ENCODE data around the gene MZF1. TPM values are rescaled to one million over a fixed set of nuclear protein-coding genes. Genes with fewer than 3 reads are reported as not detected.

MZF1 gene
- polyA plus RNA-seq, 1 donor (not counting 4 experiments of a cell fraction or from before 2014, with no cell fraction given), result 7.4 TPM

DNA sequence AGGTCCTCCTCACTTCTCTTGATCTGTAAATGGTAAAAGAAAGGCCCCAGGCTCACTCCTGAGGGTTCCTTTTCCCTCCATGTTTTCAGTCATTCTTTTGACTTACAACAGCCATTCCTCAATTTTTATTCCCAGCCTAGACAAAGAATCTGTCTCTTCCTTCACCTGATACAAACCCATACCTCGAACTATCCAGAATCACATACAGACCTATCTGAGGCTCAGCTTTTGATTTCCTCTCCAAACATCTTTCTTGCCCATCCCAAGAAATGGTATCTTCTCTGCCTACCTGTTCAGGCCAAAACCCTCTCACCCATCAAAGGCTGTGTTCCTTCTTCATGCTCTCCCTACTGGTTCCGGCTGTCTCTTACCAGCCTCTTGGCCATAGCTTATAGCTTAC lies 20.5 kb downstream of the MZF1 start:
- Histone ChIP-seq H3K27me3 (ENCODE audit: control insufficient read depth, extremely low read depth, insufficient read depth, low read length) (no peaks in the 10 kb centered on the region), H3K27ac (ENCODE audit: control insufficient read depth, insufficient read depth, low read length) (no peak overlapping the region)

DNA sequence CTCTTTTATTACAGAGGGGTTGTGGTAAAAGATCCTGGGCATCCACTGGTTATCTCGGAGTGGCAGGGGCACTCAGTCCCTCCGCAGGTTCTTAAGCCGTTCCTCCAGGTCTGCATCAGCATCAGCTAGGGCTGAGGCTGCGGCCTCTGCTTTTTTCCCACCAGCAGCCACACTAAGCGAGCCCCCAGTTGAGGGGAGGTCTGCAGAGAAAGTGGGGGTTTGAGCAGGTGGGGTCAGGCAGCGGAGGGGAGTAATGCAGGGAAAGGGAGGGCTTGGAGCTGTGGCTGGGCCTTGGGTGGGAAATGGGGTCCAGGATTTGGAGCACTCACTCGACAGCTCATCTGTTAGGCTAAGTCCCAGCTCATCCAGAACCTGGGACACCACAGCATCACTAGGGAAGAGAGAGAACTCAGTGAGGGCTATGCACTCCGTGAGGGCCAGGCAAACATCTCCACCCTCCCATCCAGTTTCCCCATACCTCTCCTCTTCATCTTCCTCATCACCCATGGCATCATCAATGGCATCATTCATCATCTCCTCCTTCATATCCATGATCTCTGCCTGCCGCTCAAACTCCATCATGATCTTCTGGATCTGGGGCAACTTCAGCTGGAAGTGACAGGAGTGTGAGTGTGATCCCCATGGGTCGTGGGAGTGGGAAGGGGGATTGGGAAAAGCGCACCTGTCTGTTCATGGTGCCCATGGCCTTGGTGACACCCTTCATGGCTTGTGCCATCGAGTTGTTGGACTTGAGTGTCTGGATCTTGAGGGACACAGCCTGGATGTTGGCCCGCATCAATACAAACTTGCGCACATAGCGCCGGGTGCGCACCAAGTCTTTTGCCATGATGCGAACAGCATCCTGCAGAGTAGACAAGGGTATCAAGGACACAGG lies 21.3 kb downstream of the MZF1 start:
- Histone ChIP-seq H3K27ac (ENCODE audit: control insufficient read depth, insufficient read depth, low read length) (no peak overlapping the region), H3K79me2 (ENCODE audit: control insufficient read depth, insufficient read depth, low read length) (peaks cover 69% of the 10 kb centered on the region), H3K4me3 (ENCODE audit: control insufficient read depth in 2 of 3, extremely low read depth in 1 of 3, insufficient read depth in 2 of 3, low read depth in 1 of 3, low read length in 3 of 3) (no peak overlapping the region), H3K4me1 (ENCODE audit: control insufficient read depth, extremely low read depth, insufficient read depth, low read length) (peaks cover 22% of the 10 kb centered on the region), H2AFZ (ENCODE audit: control insufficient read depth, low read length) (no peak overlapping the region), H3K27me3 (ENCODE audit: control insufficient read depth, extremely low read depth, insufficient read depth, low read length) (no peaks in the 10 kb centered on the region), H3K9me1 (ENCODE audit: control insufficient read depth, extremely low read depth, insufficient read depth, low read length) (peaks cover 5% of the 10 kb centered on the region), H4K20me1 (ENCODE audit: control insufficient read depth, extremely low read depth, insufficient read depth, low read length) (peaks cover 31% of the 10 kb centered on the region), H3K9me3 (ENCODE audit: control insufficient read depth, low read depth, low read length) (no peaks in the 10 kb centered on the region), H3K4me2 (ENCODE audit: control insufficient read depth, extremely low read depth, insufficient read depth, low read depth, low read length) (no peak overlapping the region), H3K9ac (ENCODE audit: control insufficient read depth, extremely low read depth, insufficient read depth, low read length) (no peak overlapping the region), H3K36me3 (ENCODE audit: control insufficient read depth in 2 of 2, extremely low read depth in 1 of 2, insufficient read depth in 2 of 2, low read length in 2 of 2) (peaks cover 56 to 59% of the 10 kb centered on the region in 2 experiments)
- FAIRE-seq, result no peak
- dilution Hi-C loops (cut with MboI; ENCODE audit: extremely low pct_ligation_motif_present, low sequenced_read_pairs), result no loop called here
- TF ChIP-seq CTCF (optimal IDR thresholded peaks at IDR 0.05 in 1 of 3, IDR thresholded peaks at IDR 0.05 in 1 of 3, conservative IDR thresholded peaks at IDR 0.05 in 1 of 3; ENCODE audit: extremely low read depth in 1 of 3, insufficient read depth in 2 of 3, low read length in 3 of 3) (no peak), EZH2 (IDR thresholded peaks at IDR 0.05; ENCODE audit: low read length) (no peak)
- no peak for DNase-seq (ENCODE audit: low read depth, low spot score)

More for the DNA sequence above, 20.5 kb downstream of the MZF1 start:
- Histone ChIP-seq H3K9me1 (ENCODE audit: control insufficient read depth, extremely low read depth, insufficient read depth, low read length) (peaks cover 2% of the 10 kb centered on the region), H2AFZ (ENCODE audit: control insufficient read depth, low read length) (no peak overlapping the region), H3K36me3 (ENCODE audit: control insufficient read depth in 2 of 2, extremely low read depth in 1 of 2, insufficient read depth in 2 of 2, low read length in 2 of 2) (peaks cover 51 to 61% of the 10 kb centered on the region in 2 experiments), H3K9me3 (ENCODE audit: control insufficient read depth, low read depth, low read length) (no peaks in the 10 kb centered on the region), H3K4me1 (ENCODE audit: control insufficient read depth, extremely low read depth, insufficient read depth, low read length) (peaks cover 27% of the 10 kb centered on the region), H3K79me2 (ENCODE audit: control insufficient read depth, insufficient read depth, low read length) (peaks cover 69% of the 10 kb centered on the region), H3K9ac (ENCODE audit: control insufficient read depth, extremely low read depth, insufficient read depth, low read length) (no peak overlapping the region), H4K20me1 (ENCODE audit: control insufficient read depth, extremely low read depth, insufficient read depth, low read length) (peaks cover 24% of the 10 kb centered on the region), H3K4me3 (ENCODE audit: control insufficient read depth in 2 of 3, extremely low read depth in 1 of 3, insufficient read depth in 2 of 3, low read depth in 1 of 3, low read length in 3 of 3) (no peak overlapping the region), H3K4me2 (ENCODE audit: control insufficient read depth, extremely low read depth, insufficient read depth, low read depth, low read length) (no peak overlapping the region)
- dilution Hi-C loops (cut with MboI; ENCODE audit: extremely low pct_ligation_motif_present, low sequenced_read_pairs), result no loop called here
- TF ChIP-seq EZH2 (IDR thresholded peaks at IDR 0.05; ENCODE audit: low read length), result no peak
- FAIRE-seq (no peak), DNase-seq (ENCODE audit: low read depth, low spot score) (no peak)

Data from keratinocyte (primary cell).